K562 (cell line): ENCODE data around the gene LGALS16. TPM values are rescaled to one million over a fixed set of nuclear protein-coding genes. Genes with fewer than 3 reads are reported as not detected.
A peak's percentile ranks its signal among the peaks of the same experiment; 100 is the strongest.

ENCODE experiments used
- ATAC-seq: fragments of 200-7000 bp; cut with Tn5 transposase; 3 replicates; pipeline ENCODE4 v1.9.1; 2020; ENCODE audit warnings: moderate library complexity
- BruUV-seq: library from RNA; stranded (reverse); fragments of 400-500 nt; replicated peaks from 2 replicates; lab custom pipeline; 2021; lab: Mats Ljungman, UMichigan
- CTCF ChIA-PET: fragments of 300-600 bp; formaldehyde crosslinking; extraction: SDS; loops from one replicate; lab custom pipeline; 2021; ENCODE audit warnings: low intra/inter-chr PET ratio; lab: Yijun Ruan, JAX
- POLR2A ChIA-PET: fragments of 300-600, 350-650 bp; sonication (Branson Sonifier 250); formaldehyde crosslinking; extraction: SDS; loops from one replicate; lab custom pipeline; 2021; ENCODE audit warnings: antibody characterized with exemption, inconsistent platforms; lab: Yijun Ruan, JAX
- DNase-seq, 4 experiments: peaks; one replicate each; pipeline versions ENCODE4 v3.0.0 to v3.0.0-alpha.2; 2011 to 2018; ENCODE audit warnings: low spot score in 3 of 4, mixed read lengths in 3 of 4; ENCODE audit errors: extremely low read depth in 1 of 4
- FAIRE-seq: peaks from 2 replicates; lab custom pipeline; 2011; peaks lifted over from hg19 to GRCh38; lab: Jason Lieb, UNC
- H2AFZ ChIP-seq: 2 replicates; pipeline ENCODE4 v1.6.0; 2011; ENCODE audit warnings: low read depth, low read length, control low read depth, inconsistent platforms
- H3K27ac ChIP-seq: fragments of 200-600 bp; 3 replicates; pipeline ENCODE4 v1.8.0; 2011; ENCODE audit warnings: low read depth, mild to moderate bottlenecking, control low read depth, inconsistent platforms, low read length, moderate library complexity, mixed read lengths; ENCODE audit errors: extremely low read depth
- H3K27me3 ChIP-seq, 2 experiments: fragments of 300-600 bp in 1 of 2; 2 replicates in 1 of 2; 3 replicates in 1 of 2; pipeline versions ENCODE4 v1.6.0 to v1.8.0; 2011; ENCODE audit warnings: inconsistent platforms in 2 of 2, low read length in 2 of 2, mild to moderate bottlenecking in 1 of 2, mixed read lengths in 1 of 2, moderate library complexity in 1 of 2; ENCODE audit not compliant: control insufficient read depth in 2 of 2, insufficient read depth in 2 of 2
- H3K36me3 ChIP-seq: fragments of 300-600 bp; 3 replicates; pipeline ENCODE4 v1.8.0; 2011; ENCODE audit warnings: mild to moderate bottlenecking, low read length, inconsistent platforms; ENCODE audit not compliant: control insufficient read depth, insufficient read depth
- H3K4me1 ChIP-seq, 2 experiments: fragments of 200-600 bp in 1 of 2; replicated peaks in 1 of 2; 2 replicates in 1 of 2; 3 replicates in 1 of 2; pipeline versions ENCODE4 v1.5.1 to v1.8.0; 2011; ENCODE audit warnings: inconsistent platforms in 2 of 2, low read length in 2 of 2, mild to moderate bottlenecking in 1 of 2, mixed read lengths in 1 of 2, moderate library complexity in 1 of 2; ENCODE audit not compliant: control insufficient read depth in 2 of 2, insufficient read depth in 2 of 2
- H3K4me2 ChIP-seq: 2 replicates; pipeline ENCODE4 v1.6.1; 2011; ENCODE audit warnings: low read length, control low read depth, inconsistent platforms, mixed read lengths; ENCODE audit not compliant: insufficient read depth
- H3K4me3 ChIP-seq: fragments of 200-600 bp; sonication (generic), shearing (Covaris generic); 2 replicates; pipeline ENCODE4 v1.5.1; 2016; ENCODE audit warnings: control low read depth, inconsistent platforms
- H3K79me2 ChIP-seq: fragments of 200-600 bp; 3 replicates; pipeline ENCODE4 v1.8.0; 2011; ENCODE audit warnings: low read length, inconsistent platforms; ENCODE audit not compliant: control insufficient read depth, insufficient read depth
- H3K9ac ChIP-seq, 2 experiments: 2 replicates each; pipeline versions ENCODE4 v1.6.0 to v1.6.1; 2011; ENCODE audit warnings: low read depth in 2 of 2, low read length in 2 of 2, control low read depth in 1 of 2, inconsistent platforms in 1 of 2, mild to moderate bottlenecking in 1 of 2, mixed read lengths in 1 of 2; ENCODE audit not compliant: insufficient read depth in 1 of 2
- H3K9me1 ChIP-seq: one replicate; pipeline ENCODE4 v1.6.0; 2011; ENCODE audit warnings: inconsistent platforms, mild to moderate bottlenecking, low read length, moderate library complexity; ENCODE audit not compliant: control insufficient read depth, insufficient read depth
- H3K9me3 ChIP-seq: replicated peaks from 2 replicates; pipeline ENCODE4 v1.5.1; 2011; ENCODE audit warnings: low read depth, low read length, inconsistent platforms; ENCODE audit not compliant: control insufficient read depth, insufficient read depth
- H4K20me1 ChIP-seq: replicated peaks from 2 replicates; pipeline ENCODE4 v1.6.1; 2011; ENCODE audit warnings: low read length, inconsistent platforms, mixed read lengths; ENCODE audit not compliant: control insufficient read depth, insufficient read depth
- BRD9 ChIP-seq: fragments of 450-650 bp; IDR thresholded peaks from 2 replicates; pipeline ENCODE4 v1.6.1; 2018; ENCODE audit warnings: low read depth; ENCODE audit not compliant: partially characterized antibody
- HNRNPK ChIP-seq: fragments of 200-400 bp; formaldehyde crosslinking; IDR thresholded peaks from one replicate; pipeline ENCODE4 v1.6.1; 2018; ENCODE audit warnings: mild to moderate bottlenecking, low read depth, low read length; ENCODE audit not compliant: poor library complexity, severe bottlenecking
- MEIS2 ChIP-seq: fragments of 450-650 bp; IDR thresholded peaks from 2 replicates; pipeline ENCODE4 v1.6.1; 2014; ENCODE audit warnings: mild to moderate bottlenecking; ENCODE audit not compliant: partially characterized antibody
- RAD21 ChIP-seq, 2 experiments: fragments of 250-450 bp in 1 of 2; fragments of 450-650 bp in 1 of 2; sonication (Bioruptor Pico) in 1 of 2; formaldehyde crosslinking in 1 of 2; IDR thresholded peaks in 1 of 2; conservative IDR thresholded peaks in 1 of 2; 2 replicates each; pipeline versions ENCODE4 v1.4.0 to v1.8.0; 2020 to 2022; ENCODE audit warnings: mild to moderate bottlenecking in 2 of 2, moderate library complexity in 1 of 2
- REST ChIP-seq, 2 experiments: fragments of 450-650 bp; formaldehyde crosslinking in 1 of 2; IDR thresholded peaks; 2 replicates each; pipeline versions ENCODE4 v1.4.0 to v1.6.1; 2014 to 2020; ENCODE audit warnings: mild to moderate bottlenecking in 2 of 2, borderline replicate concordance in 1 of 2, low read depth in 1 of 2
- ZBTB9 ChIP-seq: fragments of 450-650 bp; formaldehyde crosslinking; IDR thresholded peaks from 2 replicates; pipeline ENCODE4 v1.4.0; 2020; ENCODE audit warnings: mild to moderate bottlenecking, moderate library complexity
- WGBS: fragments of 100-300 bp; shearing (Covaris generic); methylation state at CpG from one replicate; pipeline ENCODE4 v1.1.6; 2016; ENCODE audit warnings: low coverage, mixed read lengths; ENCODE audit not compliant: insufficient coverage; ENCODE audit errors: missing lambda C conversion rate; 5-methylcytosine and 5-hydroxymethylcytosine counted together
- in situ Hi-C: fragments of 300-500 bp; cut with MboI; formaldehyde crosslinking; loops from 4 replicates; pipeline ENCODE4 v1.15.0; 2018; ENCODE audit warnings: inconsistent platforms, mixed read lengths
- intact Hi-C: fragments of 100-400 bp; cut with micrococcal nuclease; formaldehyde crosslinking; loops from 2 replicates; pipeline ENCODE4 v1.14.2; 2022
- polyA plus RNA-seq, 8 experiments: library from polyadenylated mRNA; depleted of rRNA in 4 of 8; stranded (reverse) in 5 of 8; unstranded in 3 of 8; fragments of >200 nt; fragmentation: Nextera tagmentation in 2 of 8; fragmentation: Illumina TruSeq in 1 of 8; extraction: Ambion mirVana in 2 of 8; extraction: Trizol in 1 of 8; gene quantifications; 2 replicates each; pipeline versions ENCODE4 v1.2.1 to v1.2.3, GENCODE V29; 2011 to 2014; ENCODE audit warnings: inconsistent platforms in 1 of 8, missing spikeins in 1 of 8
- total RNA-seq, 7 experiments: library from RNA; depleted of rRNA in 6 of 7; stranded (reverse); fragments of >200 nt in 6 of 7; fragmentation: Illumina TruSeq in 2 of 7; extraction: Trizol in 2 of 7; gene quantifications; 2 replicates each; pipeline versions ENCODE4 v1.2.1 to v1.2.3, GENCODE V29; 2011 to 2021; ENCODE audit warnings: low replicate concordance in 1 of 7

The LGALS16 gene
- total and polyA plus RNA-seq, 9 of the 15 experiments (the other 6 are each of a cell fraction or from before 2014, with no cell fraction given): not detected

- intact Hi-C loops: loop anchor here (1.0 to 5.0 kb wide), 2 partner anchors 121 to 175 kb away; partner anchors contain the start of gene DLL3
- Histone ChIP-seq H3K27ac (no peak overlapping the region), H3K9ac (no peak overlapping the region), H3K9me1 (no peaks in the 10 kb centered on the region), H2AFZ (no peak overlapping the region), H4K20me1 (no peaks in the 10 kb centered on the region), H3K27me3 (no peaks in the 10 kb centered on the region), H3K4me3 (no peak overlapping the region), H3K9me3 (no peaks in the 10 kb centered on the region; the same call in 1 of the 2 replicates), H3K4me1 (no peaks in the 10 kb centered on the region), H3K4me2 (no peak overlapping the region), H3K36me3 (no peaks in the 10 kb centered on the region), H3K79me2 (no peaks in the 10 kb centered on the region)
- BruUV-seq: no TSS peak
- peak in 2 of 4 experiments; percentile 37 to 58 for DNase-seq
- in situ Hi-C loops: no loop called here
- ATAC-seq: peak; percentile 83
- ChIA-PET CTCF (interaction anchor here (0.6 to 1.8 kb wide), 4 partner anchors 10 to 199 kb away, joined by 3 to 19 read pairs (median 3); no protein-coding TSS in a partner anchor), POLR2A (interaction anchor here (1.3 kb wide), 1 partner anchor 238 kb away, joined by 3 read pairs; no protein-coding TSS in a partner anchor)
- WGBS: 1% methylated on average over 9 of the region's 9 CpGs
- peak; percentile 6 for FAIRE-seq
- TF ChIP-seq HNRNPK (no peak), RAD21 (CRISPR knock-in tag; conservative IDR thresholded peaks at IDR 0.05 in 1 of 2, IDR thresholded peaks at IDR 0.05 in 1 of 2) (peak; percentile 85 to 87), BRD9 (no peak), ZBTB9 (no peak), MEIS2 (peak; percentile 31), REST (IDR thresholded peaks at IDR 0.05; ENCODE audit: borderline replicate concordance) (peak; percentile 80; the same call in 1 of the 2 replicates), REST (CRISPR knock-in tag; IDR thresholded peaks at IDR 0.05; ENCODE audit: low read depth) (no peak)
Measured at GRCh38 chr19:39671739-39672363, 16.1 kb downstream of the LGALS16 start.
